GM19240 (cell line): ENCODE results near the gene ELAVL4.

Source experiments
- DNase-seq: peaks from one replicate; pipeline ENCODE4 v3.0.0; 2011; ENCODE audit warnings: low spot score; ENCODE audit not compliant: insufficient read length

Gene ELAVL4

DNA sequence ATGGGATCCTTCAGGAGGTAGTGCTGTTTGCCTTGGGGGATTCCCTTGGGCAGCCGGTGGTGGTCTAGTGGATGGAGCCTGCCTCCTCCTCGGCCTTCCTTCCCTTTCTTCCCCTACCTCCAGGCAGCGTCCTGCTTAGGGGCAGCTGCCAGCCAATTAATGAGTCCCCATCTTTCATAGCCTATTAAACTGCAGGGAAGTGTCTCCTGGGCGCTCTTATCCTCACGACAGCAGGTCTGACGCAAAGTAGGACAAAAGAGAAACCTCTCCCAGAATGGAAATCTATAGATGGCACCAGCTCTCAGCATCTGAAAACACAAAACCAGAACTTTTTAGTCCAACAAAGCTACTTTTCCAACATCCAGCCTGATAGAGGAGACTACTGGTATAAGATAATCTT lies 69.3 kb downstream of the ELAVL4 start:
- DNase-seq, result no peak

DNA sequence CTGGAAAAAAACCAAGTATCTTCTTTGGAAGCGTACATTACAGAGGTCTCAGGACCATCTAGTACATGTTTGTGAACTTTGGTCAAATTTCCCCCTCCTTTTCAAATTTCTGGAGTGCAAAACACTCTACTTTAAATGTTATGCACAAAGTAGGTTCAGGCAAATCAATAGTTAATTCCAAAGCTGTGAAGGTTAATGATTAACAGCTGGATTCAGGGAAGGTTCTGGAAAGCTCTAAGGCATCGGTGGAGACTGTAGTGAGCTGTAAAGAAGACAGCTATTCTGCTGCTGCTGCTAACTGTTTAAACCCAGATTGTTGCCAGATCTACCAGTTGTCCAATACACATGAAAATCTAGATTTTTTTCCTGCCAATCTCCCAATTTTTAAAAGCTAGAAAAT lies 70.9 kb downstream of the ELAVL4 start:
- no peak for DNase-seq

DNA sequence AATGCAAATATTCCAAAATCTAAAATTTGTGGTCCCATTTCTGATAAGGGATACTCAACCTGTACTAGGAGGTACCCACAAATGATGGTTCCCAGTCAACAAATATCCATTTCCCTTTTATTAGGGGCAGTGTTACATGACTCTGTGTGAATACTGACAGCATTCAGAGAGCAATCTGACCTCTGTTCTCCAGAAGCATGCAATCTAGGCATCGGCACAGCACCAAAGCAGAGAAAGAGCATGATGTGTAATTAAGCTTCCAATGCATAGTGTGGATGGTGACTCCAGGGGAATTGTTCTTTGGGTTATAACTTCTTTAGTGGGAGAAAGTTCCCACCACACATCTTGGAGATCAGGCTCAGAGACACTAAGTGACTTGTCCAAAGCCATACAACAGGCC lies 71.6 kb downstream of the ELAVL4 start:
- DNase-seq, result no peak

DNA sequence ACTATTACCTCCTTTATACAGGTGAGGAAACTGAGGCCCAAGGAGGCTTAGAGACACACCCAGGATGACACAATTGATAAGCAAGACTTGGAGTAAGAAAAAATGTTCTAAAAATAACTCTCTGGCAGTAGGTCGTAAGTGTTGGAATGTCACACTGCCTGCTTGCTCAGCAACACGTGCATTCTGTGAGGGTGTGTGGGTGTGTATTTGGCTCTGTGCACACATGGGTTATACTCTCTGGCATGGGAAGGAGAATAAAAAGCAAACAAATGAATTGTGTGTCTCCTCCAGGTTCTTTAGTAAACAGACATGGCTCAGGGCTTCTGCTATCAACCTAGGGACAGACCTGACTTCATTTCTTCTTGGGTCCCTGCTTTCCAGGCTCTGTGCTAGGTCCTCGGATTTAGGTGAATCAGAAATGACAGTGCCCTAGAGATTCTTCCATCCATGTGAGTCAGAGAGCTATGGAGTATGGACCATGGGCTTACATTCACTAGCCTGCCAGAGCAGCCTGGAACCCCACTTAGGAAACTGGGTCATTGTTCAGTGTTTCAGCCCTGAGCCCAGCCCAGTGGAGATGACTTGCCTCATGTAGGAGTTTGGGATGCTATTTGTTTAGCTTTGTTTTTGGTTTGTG lies 72.4 kb downstream of the ELAVL4 start:
- no peak for DNase-seq

DNA sequence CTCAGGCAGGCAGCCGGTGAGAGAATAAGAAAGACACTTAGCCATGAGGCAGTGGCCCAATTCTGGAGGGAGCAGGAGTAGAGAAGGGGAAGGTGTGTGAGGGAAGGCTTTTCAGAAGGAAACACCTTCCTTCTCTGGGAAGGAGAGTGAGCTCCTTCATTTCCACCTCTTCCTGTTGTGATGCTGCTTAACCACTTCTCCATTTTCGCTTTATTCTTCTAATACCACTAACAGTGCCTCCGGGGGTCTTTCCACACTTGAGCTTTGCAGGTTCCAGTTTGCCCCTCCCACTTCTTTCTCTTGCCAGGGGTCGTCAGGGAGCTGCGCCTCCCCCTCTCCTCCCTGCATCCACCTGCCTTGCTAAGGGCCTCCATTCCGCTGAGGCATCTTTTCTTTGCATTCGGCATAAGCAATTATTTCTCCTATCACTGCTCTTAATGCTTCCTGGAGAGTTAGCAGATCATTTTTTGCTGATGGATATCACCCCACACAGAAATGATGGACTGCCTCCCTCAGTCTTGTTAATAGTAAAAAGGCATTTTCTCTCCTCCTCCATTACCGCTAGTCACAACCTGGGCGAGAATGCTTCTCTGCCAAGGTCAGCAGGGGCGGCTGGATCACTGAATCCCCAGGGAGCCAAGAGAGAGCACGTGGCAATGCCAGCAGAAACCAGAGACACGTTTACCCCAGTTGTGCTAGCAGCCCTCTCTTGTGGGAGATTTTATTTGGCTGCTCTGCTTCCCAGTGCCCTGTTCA lies 74.8 kb downstream of the ELAVL4 start:
- no peak for DNase-seq

DNA sequence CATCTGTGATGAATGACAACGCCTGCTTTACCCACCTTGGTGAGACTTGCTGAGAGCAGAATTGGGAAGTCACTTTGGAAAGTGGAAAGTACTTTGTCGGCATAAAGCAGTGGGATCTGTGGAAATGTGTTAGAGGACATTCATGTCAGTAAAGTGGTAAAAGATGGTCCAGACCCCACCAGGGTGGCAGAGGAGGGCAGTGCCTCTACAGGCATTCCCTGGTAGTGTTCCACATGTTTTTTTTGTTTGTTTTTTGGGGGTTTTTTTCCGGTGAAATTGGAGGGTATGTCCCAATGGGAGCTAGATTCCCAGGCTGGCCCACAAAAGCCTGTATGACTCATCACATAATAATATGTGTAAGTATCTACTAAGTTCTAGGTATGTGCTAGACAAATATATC lies 80.6 kb downstream of the ELAVL4 start:
- DNase-seq, result no peak

DNA sequence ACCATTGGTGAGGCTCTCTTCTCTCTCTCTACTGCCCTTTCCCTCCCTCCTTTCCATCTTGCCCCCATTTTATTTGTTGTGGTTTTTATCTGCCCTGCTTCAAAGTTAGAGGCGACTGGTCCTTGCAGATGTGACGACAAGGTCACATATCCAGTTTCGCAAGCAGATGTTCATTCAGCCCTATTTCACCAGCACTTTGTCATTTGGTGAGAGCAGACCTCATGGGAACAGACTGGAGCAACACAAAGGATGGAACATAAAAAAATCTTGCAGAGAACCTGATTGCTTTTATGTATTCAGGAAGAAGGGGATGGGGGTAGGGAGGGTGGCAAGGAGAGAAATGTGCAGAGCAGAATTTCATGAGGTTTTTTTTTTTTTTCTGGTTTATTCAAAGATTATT lies 84.3 kb downstream of the ELAVL4 start:
- no peak for DNase-seq

DNA sequence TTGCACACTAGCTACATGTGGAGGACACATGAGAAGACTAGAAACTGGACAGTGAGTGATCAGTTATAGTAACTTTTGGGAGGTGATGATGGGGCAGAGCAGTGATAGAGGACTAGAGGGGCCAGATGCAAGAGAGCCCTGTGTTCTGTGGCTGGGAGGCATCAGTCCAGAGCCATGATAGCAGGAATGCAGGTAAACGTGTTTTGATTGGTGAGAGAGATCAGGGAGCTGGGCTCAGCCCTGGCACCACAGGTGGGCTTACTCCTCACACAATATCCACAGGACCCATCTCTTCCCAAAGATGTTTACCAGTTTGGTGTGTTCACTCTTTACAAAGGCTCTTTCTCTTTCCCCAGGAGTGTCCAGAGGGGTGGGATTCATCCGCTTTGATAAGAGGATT lies 86.5 kb downstream of the ELAVL4 start:
- no peak for DNase-seq

DNA sequence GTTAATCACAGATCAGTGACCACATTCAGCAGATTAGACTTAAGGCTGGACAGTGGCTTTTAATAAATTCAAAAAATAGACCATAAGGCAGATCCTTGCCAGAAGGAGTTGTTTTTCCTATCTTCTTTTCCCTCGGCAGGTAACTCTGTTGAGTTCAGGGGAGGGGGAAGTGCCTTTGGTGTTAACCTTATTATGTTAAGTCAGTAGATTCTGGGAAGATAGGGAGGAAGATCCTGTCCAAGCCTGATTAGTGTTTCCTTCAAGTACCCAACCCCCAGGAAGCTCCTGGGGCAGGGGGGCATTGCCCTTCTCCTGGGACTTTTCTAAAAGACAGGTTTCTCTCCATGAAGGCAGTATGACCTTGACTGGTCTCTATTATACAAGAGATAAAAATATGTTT lies 87.4 kb downstream of the ELAVL4 start:
- DNase-seq, result no peak

DNA sequence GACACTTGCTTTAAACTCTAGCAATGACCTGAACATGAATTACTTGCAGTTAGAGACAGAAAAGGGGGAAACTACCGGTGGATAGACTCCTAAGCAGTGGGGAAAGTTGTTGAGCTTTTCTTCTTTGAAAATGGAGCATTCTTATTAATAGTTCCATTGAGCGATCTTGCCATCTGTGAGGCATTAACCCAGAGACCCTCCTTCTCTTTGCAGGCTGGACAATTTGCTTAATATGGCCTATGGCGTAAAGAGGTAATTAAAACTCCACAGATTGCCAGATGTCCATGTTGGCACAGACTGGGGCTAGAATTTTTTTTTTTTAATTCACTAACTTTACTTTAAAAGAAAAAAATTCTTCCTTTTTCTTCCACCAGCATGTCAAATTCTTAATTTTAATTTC lies 88.5 kb downstream of the ELAVL4 start:
- DNase-seq, result no peak

DNA sequence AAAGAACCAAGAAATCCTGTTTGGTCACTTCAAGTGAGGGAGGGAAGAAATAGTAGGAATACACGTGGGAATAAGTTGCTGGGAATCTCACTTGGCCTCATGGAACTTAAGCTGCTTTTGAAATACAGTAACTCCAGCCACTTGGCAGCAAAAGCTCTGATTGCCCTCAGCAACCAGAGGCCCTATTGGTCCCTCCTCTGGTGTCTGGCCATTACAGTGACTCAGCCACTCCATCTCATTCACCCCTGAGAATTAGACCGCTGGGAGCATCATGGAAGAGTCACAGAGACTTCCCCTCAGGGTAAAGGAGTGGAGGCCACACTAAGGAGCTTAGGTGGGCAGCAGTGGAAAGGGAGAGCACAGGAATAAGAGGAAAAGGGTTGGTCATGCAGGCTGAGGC lies 99.6 kb downstream of the ELAVL4 start:
- no peak for DNase-seq

DNA sequence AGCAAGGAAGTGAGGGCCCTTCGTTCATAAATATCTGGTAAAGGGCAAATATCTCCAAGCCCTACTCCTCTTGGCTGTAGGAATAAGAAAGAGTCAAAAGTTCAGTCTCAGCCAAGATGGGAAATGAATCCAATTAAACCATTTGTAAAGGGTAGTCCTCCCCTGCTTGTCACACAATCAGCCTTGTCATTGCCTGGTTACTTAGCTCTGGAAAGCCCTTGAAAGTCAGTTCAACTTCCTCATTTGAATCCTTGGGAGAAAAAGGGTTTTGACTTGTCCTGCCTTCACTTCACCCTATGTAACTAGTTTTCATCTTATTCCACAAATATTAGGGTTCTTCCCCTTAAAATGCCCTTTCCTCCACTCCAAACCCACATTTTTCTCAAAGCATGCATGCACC lies 100.0 kb downstream of the ELAVL4 start:
- DNase-seq, result no peak

DNA sequence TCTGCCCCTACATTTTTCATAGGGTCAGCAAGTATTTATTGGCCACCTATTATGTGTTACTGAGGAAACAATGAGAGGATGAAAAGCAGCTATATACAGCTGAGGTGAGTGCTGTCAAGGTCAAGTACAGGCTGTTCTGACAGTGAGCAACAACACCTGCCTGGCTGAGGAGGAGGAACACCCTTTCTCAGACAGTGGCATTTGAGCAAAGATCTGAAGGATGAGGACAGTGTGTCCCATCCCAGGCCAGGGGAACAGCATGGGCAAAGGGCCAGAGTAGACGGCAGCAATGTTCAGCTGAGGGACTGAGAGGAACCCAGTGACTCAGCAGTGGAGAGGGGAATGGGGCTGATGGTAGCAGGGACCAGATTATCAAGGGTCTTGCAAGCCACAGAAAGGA lies 101.0 kb downstream of the ELAVL4 start:
- no peak for DNase-seq

DNA sequence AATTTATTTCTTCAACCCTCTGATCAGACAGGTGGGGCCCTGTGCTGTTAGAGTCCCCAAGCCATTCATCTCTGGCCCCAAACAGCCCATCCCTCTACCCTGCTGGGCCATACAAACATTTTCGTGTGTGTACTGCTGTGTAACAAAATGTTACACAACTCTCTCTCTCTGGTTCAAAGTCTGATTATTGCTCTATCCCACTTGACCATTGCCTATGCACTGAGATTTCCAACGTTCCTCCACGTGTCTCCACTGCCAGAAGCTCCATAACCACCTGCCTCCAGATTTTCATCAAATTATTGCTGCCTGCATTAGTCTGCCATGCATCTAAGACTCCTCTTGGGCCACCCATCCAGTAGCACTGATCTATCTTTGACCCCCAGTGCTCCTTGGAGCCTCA lies 104.8 kb downstream of the ELAVL4 start:
- DNase-seq, result no peak

DNA sequence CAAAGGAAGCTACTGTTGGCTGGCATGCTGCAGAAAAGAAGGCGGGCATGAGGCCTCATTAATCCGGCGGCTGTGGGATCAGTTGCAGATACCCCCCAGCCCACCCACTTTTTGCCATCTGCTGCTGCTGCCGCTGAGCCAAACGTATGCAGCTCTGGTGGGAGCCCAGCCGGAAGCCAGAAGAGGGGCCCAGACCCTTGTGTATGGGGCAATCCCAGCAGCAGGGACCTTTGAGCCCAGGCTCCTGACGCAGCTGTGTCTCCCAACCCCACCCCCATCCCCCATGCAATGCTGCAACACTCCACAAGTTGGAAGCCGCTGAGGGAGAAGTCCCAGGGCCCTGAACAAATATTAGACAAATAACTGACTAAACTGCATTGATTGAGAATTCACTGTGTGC lies 106.0 kb downstream of the ELAVL4 start:
- no peak for DNase-seq

DNA sequence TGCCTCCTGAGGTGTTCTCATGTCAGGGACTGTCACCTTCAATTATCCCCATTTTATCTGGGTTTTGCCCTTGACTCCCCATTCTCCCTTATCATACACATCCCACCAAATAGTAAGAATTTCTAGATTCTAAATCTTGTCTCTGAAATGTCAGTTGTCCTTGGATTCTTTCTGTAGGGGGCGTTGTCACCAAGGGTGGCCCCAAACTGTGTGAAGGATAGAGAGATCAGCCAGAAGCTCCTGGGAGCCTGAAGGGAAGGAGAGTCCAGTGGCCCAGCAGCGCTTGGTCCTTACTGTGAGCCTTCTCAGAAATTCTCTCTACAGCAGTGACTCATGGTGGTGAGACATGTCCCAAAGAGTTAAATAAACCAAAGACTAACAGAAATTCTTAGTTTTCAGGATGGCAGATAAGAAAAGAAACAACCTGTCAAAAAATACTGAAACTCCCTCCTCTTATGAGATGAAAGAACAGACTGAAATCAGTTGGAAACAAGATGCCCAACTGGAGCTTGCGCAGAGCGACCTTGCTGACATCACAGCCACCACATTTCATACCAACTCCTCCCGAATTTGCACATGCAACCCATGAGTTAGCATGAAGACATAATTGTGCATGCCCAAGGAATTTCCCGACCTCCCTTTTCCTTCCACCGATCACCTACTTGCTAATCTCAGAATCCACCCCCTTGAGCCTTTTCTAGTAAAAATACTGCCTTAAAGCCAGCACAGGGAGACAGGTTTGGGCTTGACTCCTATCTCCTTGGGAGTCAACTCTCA lies 109.8 kb downstream of the ELAVL4 start:
- DNase-seq, result no peak

DNA sequence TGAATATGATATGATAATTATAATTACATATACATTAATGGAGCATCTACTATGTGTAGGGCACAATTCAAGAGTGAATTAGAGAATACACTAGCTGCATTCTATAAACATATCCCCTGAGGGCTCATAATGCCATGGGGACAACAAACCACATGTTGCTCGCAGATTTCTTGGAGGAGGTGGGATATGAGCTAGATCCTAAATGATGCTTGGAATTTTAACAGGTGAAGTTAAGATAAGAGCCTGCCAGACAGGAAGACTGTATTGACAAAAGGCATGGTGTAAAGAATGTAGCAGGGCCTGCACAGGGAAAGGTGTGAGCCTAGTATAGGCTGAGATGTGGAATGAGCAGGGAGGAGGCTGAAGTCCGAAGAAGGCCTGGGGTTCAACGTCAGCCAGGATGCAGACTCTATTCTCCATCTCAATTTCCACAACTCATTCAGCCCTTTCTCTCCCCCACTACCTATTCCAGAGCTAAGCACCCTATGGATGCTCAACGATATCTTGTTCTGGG lies 120.2 kb downstream of the ELAVL4 start:
- DNase-seq, result no peak

DNA sequence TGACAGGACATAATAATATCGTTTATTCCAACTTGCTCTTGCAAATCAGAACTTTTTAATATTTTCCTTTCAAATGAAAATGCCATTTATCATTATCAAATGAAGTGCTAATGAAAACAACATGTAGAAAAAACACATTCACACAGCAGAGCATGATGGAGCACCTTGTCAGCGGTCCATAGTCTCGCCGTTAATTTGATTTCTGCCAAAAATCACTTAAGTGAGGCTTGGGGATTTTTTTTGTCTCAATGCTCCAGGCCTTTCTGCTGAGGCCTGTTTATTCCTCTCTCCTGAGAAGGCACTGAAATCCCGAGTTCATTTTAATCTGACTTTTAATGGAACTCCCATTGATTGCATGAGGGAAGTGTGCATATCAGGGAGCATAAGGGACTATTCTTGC lies 122.5 kb downstream of the ELAVL4 start:
- DNase-seq, result no peak

DNA sequence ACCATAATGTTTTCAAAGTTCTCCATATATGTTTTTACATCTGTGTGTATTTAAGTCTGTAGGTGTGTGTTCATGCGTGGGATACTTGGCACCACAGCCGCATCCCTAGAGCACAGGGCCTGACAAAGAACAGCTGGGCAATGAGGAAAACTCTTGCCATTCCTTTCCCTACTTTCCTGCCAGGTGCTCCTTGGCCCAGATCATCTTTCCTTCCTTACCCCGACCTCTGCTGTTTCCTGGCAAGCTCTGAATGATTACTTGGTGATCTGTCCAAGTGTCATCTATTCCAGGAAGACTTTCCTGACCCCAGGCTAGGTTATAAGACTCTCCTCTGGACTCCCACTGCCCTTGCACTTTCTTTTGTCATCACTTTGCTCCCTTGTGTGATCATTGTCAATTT lies 123.6 kb downstream of the ELAVL4 start:
- DNase-seq, result no peak

DNA sequence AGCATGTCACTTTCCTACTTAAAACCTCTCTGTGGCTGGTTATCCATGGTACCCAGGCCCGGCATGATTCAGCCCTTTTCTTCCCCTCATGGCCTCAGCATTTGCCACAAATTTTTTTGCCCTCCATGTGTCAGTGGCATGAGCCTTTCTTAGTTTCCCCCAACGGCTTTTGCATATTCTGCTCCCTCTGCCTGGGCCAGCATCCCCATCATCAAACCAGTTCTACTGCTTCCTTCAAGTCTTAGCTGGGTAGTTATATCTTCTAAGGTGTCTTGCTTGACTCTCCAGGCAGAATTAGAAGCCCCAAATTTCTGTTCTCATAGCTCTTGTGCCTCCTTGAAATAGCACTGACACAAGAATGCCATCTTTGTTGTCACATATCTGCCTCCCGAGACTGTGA lies 127.9 kb downstream of the ELAVL4 start:
- no peak for DNase-seq

DNA sequence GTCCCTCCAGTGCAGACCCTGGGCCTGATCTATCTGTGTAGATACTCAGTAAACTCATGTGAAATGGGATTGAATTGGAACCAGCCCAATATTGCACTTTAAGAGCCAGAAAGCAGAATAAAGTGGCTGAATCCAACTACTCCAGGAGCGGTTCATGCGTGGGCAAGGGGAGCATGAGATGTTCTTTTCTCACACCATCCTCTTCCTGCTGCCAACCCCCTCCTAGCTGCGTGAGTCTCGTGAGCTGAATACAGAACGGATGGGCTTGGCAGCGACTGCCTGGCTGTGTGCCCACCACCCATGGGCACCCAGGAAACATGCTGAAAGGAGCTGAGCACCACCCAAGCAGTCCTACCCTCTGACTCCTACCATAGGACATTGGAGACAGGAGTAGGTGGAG lies 128.3 kb downstream of the ELAVL4 start:
- DNase-seq, result no peak

DNA sequence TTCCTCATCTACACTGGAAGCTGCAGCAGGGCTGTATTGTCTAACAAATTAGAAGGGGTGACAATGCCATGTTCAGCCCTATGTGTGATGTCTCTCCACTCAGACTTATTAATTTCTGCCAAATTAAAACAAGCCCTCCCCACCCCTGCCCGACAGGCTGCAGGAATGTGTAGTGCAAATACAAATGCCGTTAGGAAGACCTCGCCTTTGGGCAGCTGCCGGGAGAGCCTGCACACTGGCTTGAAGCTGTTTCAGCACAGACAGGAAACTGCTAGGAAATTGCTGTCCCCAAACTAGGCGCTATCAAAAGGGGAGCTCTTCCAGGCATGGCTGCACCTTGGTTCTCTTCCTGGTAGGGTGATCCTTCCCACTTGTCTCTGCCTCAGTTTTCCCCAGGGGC lies 135.2 kb downstream of the ELAVL4 start:
- no peak for DNase-seq
